Choroid plexus epithelial cell (primary cell): ENCODE results near the gene DLEU7.

ENCODE experiments used
- DNase-seq: peaks from one replicate; pipeline ENCODE4 v3.0.0-alpha.2; 2010; ENCODE audit warnings: low read depth
- H3K4me3 ChIP-seq: 2 replicates; pipeline ENCODE4 v1.5.1; 2011; ENCODE audit warnings: low read depth, mild to moderate bottlenecking, control low read depth, low read length, moderate library complexity
- CTCF ChIP-seq: conservative IDR thresholded peaks from 2 replicates; pipeline ENCODE4 v1.5.1; 2011; ENCODE audit warnings: low read depth, mild to moderate bottlenecking, control low read depth, inconsistent platforms, low read length, moderate library complexity

DLEU7 gene

GRCh38 chr13:50845211-50845610 is 1.7 kb upstream of the DLEU7 start:
- no peak for TF ChIP-seq CTCF

GRCh38 chr13:50844084-50844875 is 788 bp upstream of the DLEU7 start:
- DNase-seq: no peak
- no peak for TF ChIP-seq CTCF
- H3K4me3 ChIP-seq: no peak overlapping the region

More at GRCh38 chr13:50845211-50845610, 1.7 kb upstream of the DLEU7 start:
- peak; percentile 79 for DNase-seq
- no peak overlapping the region for H3K4me3 ChIP-seq

- no peak for TF ChIP-seq CTCF
- no peak for DNase-seq
- H3K4me3 ChIP-seq: peak overlapping the region; percentile 47
These were observed 569 bp downstream of the DLEU7 start for GRCh38 chr13:50842990-50843256.

GRCh38 chr13:50842251-50842989 is 1.1 kb downstream of the DLEU7 start:
- TF ChIP-seq CTCF: no peak
- no peak for DNase-seq
- H3K4me3 ChIP-seq: no peak overlapping the region

- TF ChIP-seq CTCF: no peak
- no peak overlapping the region for H3K4me3 ChIP-seq
These were observed 1.7 kb downstream of the DLEU7 start for GRCh38 chr13:50841786-50842185.

GRCh38 chr13:50840284-50840683 is 3.2 kb downstream of the DLEU7 start:
- TF ChIP-seq CTCF: no peak
- no peak overlapping the region for H3K4me3 ChIP-seq
- no peak for DNase-seq

More at GRCh38 chr13:50841786-50842185, 1.7 kb downstream of the DLEU7 start:
- no peak for DNase-seq

GRCh38 chr13:50839828-50840227 is 3.7 kb downstream of the DLEU7 start:
- TF ChIP-seq CTCF: no peak
- DNase-seq: no peak
- H3K4me3 ChIP-seq: no peak overlapping the region
